ENCODE results near the gene SERTAD4.

DNA sequence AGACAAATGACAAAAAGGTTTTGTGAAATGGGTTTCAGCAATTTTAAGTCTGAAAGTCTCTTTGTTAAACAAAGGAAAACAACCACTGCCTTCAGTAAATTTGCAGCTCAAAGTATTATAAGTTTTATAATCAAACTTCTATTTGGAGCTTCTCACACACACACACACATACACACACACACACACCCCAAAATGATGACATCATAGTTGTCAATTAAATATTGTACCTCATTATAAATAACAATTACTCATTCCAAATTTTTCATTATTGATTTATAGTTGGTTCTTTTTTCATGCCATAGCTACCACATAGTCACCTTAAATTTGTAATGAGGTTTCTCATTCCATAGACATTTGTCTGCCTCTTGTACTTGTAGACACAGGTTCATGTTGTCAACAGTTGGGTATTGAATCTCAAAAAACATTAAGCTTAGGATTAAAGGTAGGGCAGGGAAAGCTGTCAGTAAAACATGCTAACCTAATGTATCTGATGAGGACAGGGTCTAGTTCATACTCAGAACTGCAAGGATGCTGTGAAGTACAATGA is 2.4 kb upstream of the SERTAD4 start:
- TF ChIP-seq, protein P1, sequence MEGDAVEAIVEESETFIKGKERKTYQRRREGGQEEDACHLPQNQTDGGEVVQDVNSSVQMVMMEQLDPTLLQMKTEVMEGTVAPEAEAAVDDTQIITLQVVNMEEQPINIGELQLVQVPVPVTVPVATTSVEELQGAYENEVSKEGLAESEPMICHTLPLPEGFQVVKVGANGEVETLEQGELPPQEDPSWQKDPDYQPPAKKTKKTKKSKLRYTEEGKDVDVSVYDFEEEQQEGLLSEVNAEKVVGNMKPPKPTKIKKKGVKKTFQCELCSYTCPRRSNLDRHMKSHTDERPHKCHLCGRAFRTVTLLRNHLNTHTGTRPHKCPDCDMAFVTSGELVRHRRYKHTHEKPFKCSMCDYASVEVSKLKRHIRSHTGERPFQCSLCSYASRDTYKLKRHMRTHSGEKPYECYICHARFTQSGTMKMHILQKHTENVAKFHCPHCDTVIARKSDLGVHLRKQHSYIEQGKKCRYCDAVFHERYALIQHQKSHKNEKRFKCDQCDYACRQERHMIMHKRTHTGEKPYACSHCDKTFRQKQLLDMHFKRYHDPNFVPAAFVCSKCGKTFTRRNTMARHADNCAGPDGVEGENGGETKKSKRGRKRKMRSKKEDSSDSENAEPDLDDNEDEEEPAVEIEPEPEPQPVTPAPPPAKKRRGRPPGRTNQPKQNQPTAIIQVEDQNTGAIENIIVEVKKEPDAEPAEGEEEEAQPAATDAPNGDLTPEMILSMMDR (IDR thresholded peaks at IDR 0.05) = no peak
- TF ChIP-seq POLR2A (IDR thresholded peaks at IDR 0.05) = no peak
